Neural cell (in vitro differentiated cells): ENCODE results near the gene VCP. TPM values are rescaled to one million over a fixed set of nuclear protein-coding genes. Genes with fewer than 3 reads are reported as not detected.

Experiments
- H2AFZ ChIP-seq: fragments of 200-600, 300-800 bp; sonication (generic), shearing (Covaris generic); 2 replicates; pipeline ENCODE4 v1.6.0; 2014; ENCODE audit warnings: low read depth, mild to moderate bottlenecking, antibody characterized with exemption, low read length, moderate library complexity
- H3F3A ChIP-seq: fragments of 200-600 bp; shearing (Covaris generic); 2 replicates; pipeline ENCODE4 v1.6.1; 2016; ENCODE audit warnings: mild to moderate bottlenecking, moderate library complexity, mixed read lengths, antibody characterized with exemption, low read length; ENCODE audit not compliant: insufficient read depth, poor library complexity, severe bottlenecking
- H3K27ac ChIP-seq: fragments of 200-600, 300-800 bp; sonication (generic), shearing (Covaris generic); 2 replicates; pipeline ENCODE4 v1.5.1; 2014; ENCODE audit warnings: mild to moderate bottlenecking, low read length, moderate library complexity
- H3K27me3 ChIP-seq: fragments of 300-800, 200-600 bp; sonication (generic), shearing (Covaris generic); 2 replicates; pipeline ENCODE4 v1.6.0; 2014; ENCODE audit warnings: mild to moderate bottlenecking, low read depth, low read length, moderate library complexity; ENCODE audit not compliant: insufficient read depth
- H3K36me3 ChIP-seq: fragments of 300-800, 200-600 bp; sonication (generic), shearing (Covaris generic); 2 replicates; pipeline ENCODE4 v1.5.1; 2014; ENCODE audit warnings: mild to moderate bottlenecking, antibody characterized with exemption, low read length, moderate library complexity; ENCODE audit not compliant: insufficient read depth
- H3K4me2 ChIP-seq: fragments of 300-800, 200-600 bp; sonication (generic), shearing (Covaris generic); 2 replicates; pipeline ENCODE4 v1.6.0; 2014; ENCODE audit warnings: mild to moderate bottlenecking, low read length
- H3K4me3 ChIP-seq: fragments of 300-800, 200-600 bp; sonication (generic), shearing (Covaris generic); 2 replicates; pipeline ENCODE4 v1.5.1; 2014; ENCODE audit warnings: mild to moderate bottlenecking, low read length, moderate library complexity
- H3K79me2 ChIP-seq: fragments of 200-600 bp; shearing (Covaris generic); replicated peaks from 2 replicates; pipeline ENCODE4 v1.6.0; 2014; ENCODE audit warnings: mild to moderate bottlenecking, low read length, moderate library complexity; ENCODE audit not compliant: insufficient read depth
- H3K9ac ChIP-seq: fragments of 300-800, 200-600 bp; sonication (generic), shearing (Covaris generic); 2 replicates; pipeline ENCODE4 v1.6.1; 2016; ENCODE audit warnings: mild to moderate bottlenecking, low read length, mixed read lengths
- H3K9me2 ChIP-seq: fragments of 200-600 bp; shearing (Covaris generic); 2 replicates; pipeline ENCODE4 v1.6.1; 2016; ENCODE audit warnings: mild to moderate bottlenecking, low read length, mixed read lengths; ENCODE audit not compliant: insufficient read depth
- H3K9me3 ChIP-seq: fragments of 200-600, 300-800 bp; sonication (generic), shearing (Covaris generic); 2 replicates; pipeline ENCODE4 v1.6.1; 2016; ENCODE audit warnings: mild to moderate bottlenecking, mixed run types, low read length, moderate library complexity, mixed read lengths
- H4K20me1 ChIP-seq: fragments of 200-600 bp; shearing (Covaris generic); 2 replicates; pipeline ENCODE4 v1.6.1; 2016; ENCODE audit warnings: mild to moderate bottlenecking, mixed run types; ENCODE audit not compliant: insufficient read depth
- CTCF ChIP-seq: fragments of 450-650 bp; IDR thresholded peaks from 2 replicates; pipeline ENCODE4 v1.5.1; 2014; ENCODE audit warnings: antibody characterized with exemption, mild to moderate bottlenecking, moderate library complexity; ENCODE audit not compliant: poor library complexity, severe bottlenecking
- EP300 ChIP-seq: fragments of 450-650 bp; conservative IDR thresholded peaks from 2 replicates; pipeline ENCODE4 v1.6.1; 2014; ENCODE audit warnings: antibody characterized with exemption, mild to moderate bottlenecking, moderate library complexity; ENCODE audit not compliant: poor library complexity, severe bottlenecking
- EZH2 ChIP-seq: fragments of 200-600, 300-800 bp; shearing (Covaris generic), sonication (generic); IDR thresholded peaks from 2 replicates; pipeline ENCODE4 v1.6.1; 2014; ENCODE audit warnings: antibody characterized with exemption, low read length, borderline replicate concordance, mild to moderate bottlenecking; ENCODE audit not compliant: insufficient read depth, poor library complexity, severe bottlenecking
- MXI1 ChIP-seq: fragments of 450-650 bp; conservative IDR thresholded peaks from 2 replicates; pipeline ENCODE4 v1.6.1; 2014; ENCODE audit warnings: antibody characterized with exemption, mild to moderate bottlenecking; ENCODE audit not compliant: poor library complexity, severe bottlenecking
- POLR2AphosphoS5 ChIP-seq: IDR thresholded peaks from 2 replicates; pipeline ENCODE4 v1.6.1; 2012
- RAD21 ChIP-seq: fragments of 450-650 bp; conservative IDR thresholded peaks from 2 replicates; pipeline ENCODE4 v1.6.1; 2014; ENCODE audit warnings: antibody characterized with exemption, mild to moderate bottlenecking, moderate library complexity
- REST ChIP-seq: IDR thresholded peaks from 2 replicates; pipeline ENCODE4 v1.6.1; 2012; ENCODE audit warnings: borderline replicate concordance
- SMC3 ChIP-seq: fragments of 450-650 bp; conservative IDR thresholded peaks from 2 replicates; pipeline ENCODE4 v1.6.1; 2014; ENCODE audit warnings: antibody characterized with exemption, mild to moderate bottlenecking, moderate library complexity; ENCODE audit not compliant: poor library complexity
- TAF1 ChIP-seq: IDR thresholded peaks from 2 replicates; pipeline ENCODE4 v1.6.1; 2012; ENCODE audit warnings: low read depth
- polyA plus RNA-seq: library from polyadenylated mRNA; depleted of rRNA; stranded (reverse); fragments of >200 nt; gene quantifications from 2 replicates; pipeline ENCODE4 v1.2.3, GENCODE V29; 2014

VCP gene
- polyA plus RNA-seq, 1 donor from 2014 or later, result 139 TPM

DNA sequence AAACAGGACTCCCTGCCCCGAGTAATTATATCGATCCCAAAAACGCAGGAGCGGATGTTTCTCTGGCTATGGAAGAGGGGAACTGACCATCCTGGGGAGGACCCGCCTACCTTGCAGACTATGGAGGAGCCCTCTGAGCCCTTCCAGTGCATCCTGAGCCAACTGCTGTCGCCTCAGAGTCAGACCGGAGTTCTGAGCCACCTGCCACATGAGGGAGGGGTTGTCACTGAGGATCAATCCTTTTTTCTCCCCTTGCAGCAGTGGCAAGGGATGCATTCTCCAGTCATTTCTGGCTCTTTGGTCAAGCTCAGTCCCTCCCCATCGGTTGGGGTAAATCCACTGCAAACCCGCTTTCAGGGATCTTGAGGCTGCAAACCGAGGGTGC is 6.6 kb upstream of the VCP start:
- TF ChIP-seq CTCF (no peak), MXI1 (no peak), POLR2AphosphoS5 (no peak), RAD21 (no peak), EP300 (no peak), EZH2 (no peak), TAF1 (no peak), REST (no peak), SMC3 (no peak)
- H3K9ac ChIP-seq, result peak overlapping the region; percentile 65
- H3K27ac ChIP-seq, result peak overlapping the region; percentile 65
- no peaks in the 10 kb centered on the region for H3K9me2 ChIP-seq
- no peaks in the 10 kb centered on the region for H4K20me1 ChIP-seq
- H3K4me3 ChIP-seq, result peak overlapping the region; percentile 93
- peak overlapping the region; percentile 61 for H2AFZ ChIP-seq
- peak overlapping the region; percentile 52 for H3K4me2 ChIP-seq
- H3F3A ChIP-seq, result no peaks in the 10 kb centered on the region
- no peaks in the 10 kb centered on the region for H3K9me3 ChIP-seq
- H3K27me3 ChIP-seq, result no peaks in the 10 kb centered on the region
- peaks cover 14% of the 10 kb centered on the region for H3K79me2 ChIP-seq
- H3K36me3 ChIP-seq, result no peaks in the 10 kb centered on the region

DNA sequence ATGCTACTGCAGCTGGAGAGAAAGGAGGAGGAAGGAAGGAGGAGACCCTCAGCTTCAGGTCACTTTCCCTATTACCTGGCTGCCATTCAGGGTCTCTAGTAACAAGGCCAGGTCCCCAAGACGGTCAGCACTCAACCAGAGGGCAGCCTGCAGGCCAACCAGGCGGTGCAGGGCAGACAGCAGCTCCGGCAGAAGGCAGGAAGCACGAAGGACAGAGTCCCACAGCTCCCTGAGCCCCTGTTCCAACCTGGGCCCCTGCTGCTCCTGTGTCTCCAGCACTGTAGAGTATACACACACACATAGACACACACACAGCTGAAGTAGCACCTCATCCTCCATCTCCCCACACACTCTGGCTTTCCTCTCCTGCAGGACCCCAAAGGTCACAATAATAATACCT is 5.6 kb upstream of the VCP start:
- Histone ChIP-seq H3K9me3 (no peaks in the 10 kb centered on the region), H3K27me3 (no peaks in the 10 kb centered on the region), H3K4me2 (no peak overlapping the region), H3F3A (no peaks in the 10 kb centered on the region), H3K27ac (no peak overlapping the region), H2AFZ (no peak overlapping the region), H3K36me3 (no peaks in the 10 kb centered on the region), H3K4me3 (peak overlapping the region; percentile 93), H4K20me1 (no peaks in the 10 kb centered on the region), H3K79me2 (peaks cover 14% of the 10 kb centered on the region), H3K9ac (no peak overlapping the region), H3K9me2 (no peaks in the 10 kb centered on the region)
- TF ChIP-seq EP300 (no peak), POLR2AphosphoS5 (peak; percentile 17), SMC3 (no peak), MXI1 (no peak), TAF1 (no peak), EZH2 (no peak), RAD21 (no peak)
